ENCODE data around the gene YIPF5.

DNA sequence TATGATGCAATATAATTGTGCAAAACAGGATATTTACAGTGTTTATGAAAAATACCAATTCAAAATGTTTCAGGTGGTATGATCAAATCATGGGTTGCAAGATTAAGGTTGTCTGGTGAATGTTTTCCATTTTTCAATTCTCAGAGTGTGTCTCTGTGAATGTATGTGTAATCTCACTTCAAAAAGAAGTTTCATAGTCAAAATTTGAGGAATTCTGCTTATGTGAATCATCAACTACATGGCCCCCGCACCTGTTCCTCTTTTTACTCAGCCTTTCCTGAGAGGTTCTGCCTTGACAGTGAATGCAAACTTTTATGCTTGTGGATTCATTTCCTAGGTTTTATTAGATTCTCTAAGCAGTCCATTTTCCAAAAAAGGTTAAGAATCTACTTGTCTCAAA, 32.3 kb upstream of the YIPF5 start:
- TF ChIP-seq CTCF (IDR thresholded peaks at IDR 0.05) (no peak), POLR2A (IDR thresholded peaks at IDR 0.05) (no peak)

Data from thyroid gland (tissue), 4 donors.